ENCODE data around the gene ZNF576. TPM values are rescaled to one million over a fixed set of nuclear protein-coding genes. Genes with fewer than 3 reads are reported as not detected.

Gene ZNF576
- total and polyA plus RNA-seq, 2 of the 13 experiments (the other 11 are each of a cell fraction or from before 2014, with no cell fraction given): 7.2 to 9.6 TPM

- no peak for FAIRE-seq
- CTCF ChIA-PET (ENCODE audit: low intra/inter-chr PET ratio, low total read pairs): no interaction called here
- Histone ChIP-seq H3K79me2 (ENCODE audit: insufficient read depth, low read length) (no peaks in the 10 kb centered on the region), H3K4me3 (replicated peaks in 1 of 3; ENCODE audit: insufficient read depth in 1 of 3, low read depth in 2 of 3, low read length in 3 of 3) (no peak overlapping the region), H2AFZ (ENCODE audit: low read length) (no peak overlapping the region), H3K4me1 (ENCODE audit: insufficient read depth, low read length) (no peaks in the 10 kb centered on the region), H3K27ac (ENCODE audit: extremely low read length, insufficient read depth, low read length) (no peak overlapping the region), H3K27me3 (ENCODE audit: control insufficient read depth in 1 of 2, insufficient read depth in 2 of 2, low read length in 2 of 2) (no peaks in the 10 kb centered on the region), H3K9ac (ENCODE audit: insufficient read depth, low read depth, low read length) (no peak overlapping the region), H3K9me3 (ENCODE audit: low read length) (no peaks in the 10 kb centered on the region), H3K4me2 (ENCODE audit: low read depth, low read length) (no peak overlapping the region), H3K36me3 (replicated peaks in 1 of 2; ENCODE audit: control insufficient read depth in 1 of 2, insufficient read depth in 2 of 2, low read length in 2 of 2) (peaks cover 19 to 32% of the 10 kb centered on the region in 2 experiments), H4K20me1 (ENCODE audit: insufficient read depth, low read length) (no peaks in the 10 kb centered on the region)
- in situ Hi-C loops (cut with HindIII; ENCODE audit: extremely low pct_ligation_motif_present, low pct_unique_long_range_greater_than_20kb): no loop called here
- no peak for ATAC-seq
- TF ChIP-seq ZKSCAN5 (CRISPR knock-in tag; IDR thresholded peaks at IDR 0.05) (no peak), ZFP36 (IDR thresholded peaks at IDR 0.05; ENCODE audit: borderline replicate concordance, low read depth, low read length, partially characterized antibody) (no peak), ZNF562 (CRISPR knock-in tag; IDR thresholded peaks at IDR 0.05; ENCODE audit: borderline replicate concordance) (no peak)
- POLR2A ChIA-PET: no interaction called here
- no peak for DNase-seq (ENCODE audit: low spot score)
- 83% methylated on average over 3 of the region's 3 CpGs for WGBS (ENCODE audit: low lambda C conversion rate)
- BruUV-seq (replicated peaks): no TSS peak
- intact Hi-C loops (cut with micrococcal nuclease; ENCODE audit: unreplicated experiment): no loop called here
These were observed 14.1 kb downstream of the ZNF576 start for GRCh38 chr19:43610493-43610892.

GRCh38 chr19:43611788-43612187 is 15.4 kb downstream of the ZNF576 start, which contains the start of gene SRRM5:
TSS of gene SRRM5 (plus strand) at chr19:43612088. CDS start at chr19:43612122, 34 bp downstream.
- Histone ChIP-seq H3K27me3 (ENCODE audit: control insufficient read depth in 1 of 2, insufficient read depth in 2 of 2, low read length in 2 of 2) (no peaks in the 10 kb centered on the region), H3K9ac (ENCODE audit: insufficient read depth, low read depth, low read length) (no peak within 1 kb of the TSS), H3K4me3 (replicated peaks in 1 of 3; ENCODE audit: insufficient read depth in 1 of 3, low read depth in 2 of 3, low read length in 3 of 3) (no peak within 1 kb of the TSS), H3K27ac (ENCODE audit: extremely low read length, insufficient read depth, low read length) (no peak within 1 kb of the TSS), H3K4me1 (ENCODE audit: insufficient read depth, low read length) (no peaks in the 10 kb centered on the region), H3K4me2 (ENCODE audit: low read depth, low read length) (no peak within 1 kb of the TSS), H3K36me3 (replicated peaks in 1 of 2; ENCODE audit: control insufficient read depth in 1 of 2, insufficient read depth in 2 of 2, low read length in 2 of 2) (peaks cover 18 to 32% of the 10 kb centered on the region in 2 experiments), H3K79me2 (ENCODE audit: insufficient read depth, low read length) (peaks cover 3% of the 10 kb centered on the region), H4K20me1 (ENCODE audit: insufficient read depth, low read length) (no peaks in the 10 kb centered on the region), H3K9me3 (ENCODE audit: low read length) (no peaks in the 10 kb centered on the region), H2AFZ (ENCODE audit: low read length) (no peak within 1 kb of the TSS)
- CTCF ChIA-PET (ENCODE audit: low intra/inter-chr PET ratio, low total read pairs): no interaction called here
- intact Hi-C loops (cut with micrococcal nuclease; ENCODE audit: unreplicated experiment) (no loop called here), in situ Hi-C loops (cut with HindIII; ENCODE audit: extremely low pct_ligation_motif_present, low pct_unique_long_range_greater_than_20kb) (no loop called here)
- POLR2A ChIA-PET: no interaction called here
- TF ChIP-seq SYNCRIP (IDR thresholded peaks at IDR 0.05; ENCODE audit: insufficient read depth, low read depth, low read length): no peak
- TF ChIP-seq SKI (IDR thresholded peaks at IDR 0.05; ENCODE audit: partially characterized antibody): no peak
- TF ChIP-seq ZNF597 (CRISPR knock-in tag; IDR thresholded peaks at IDR 0.05): no peak
- TF ChIP-seq ZNF235 (CRISPR knock-in tag; IDR thresholded peaks at IDR 0.05; ENCODE audit: borderline replicate concordance): no peak
- TF ChIP-seq SMC3 (IDR thresholded peaks at IDR 0.05; ENCODE audit: low read length): no peak
- no peak for TF ChIP-seq REPIN1 (CRISPR knock-in tag; IDR thresholded peaks at IDR 0.05; ENCODE audit: borderline replicate concordance, low read depth)
- no peak for TF ChIP-seq PCBP1 (IDR thresholded peaks at IDR 0.05; ENCODE audit: borderline replicate concordance, low read depth, low read length)
- no peak for TF ChIP-seq MEIS1 (CRISPR knock-in tag; IDR thresholded peaks at IDR 0.05; ENCODE audit: borderline replicate concordance)
- FAIRE-seq: no peak
- 95% methylated on average over 3 of the region's 3 CpGs for WGBS (ENCODE audit: low lambda C conversion rate)
- DNase-seq (ENCODE audit: low spot score): no peak
- ATAC-seq: no peak
- BruUV-seq (replicated peaks): no TSS peak
